Suprapubic skin (tissue), 3 donors: Measurements from ENCODE around the gene PRKRIP1.

Experiments
- POLR2A ChIP-seq, 2 donors: fragments of 450-650 bp; IDR thresholded peaks; one replicate each; pipeline ENCODE4 v1.6.1; 2017; ENCODE audit warnings: antibody characterized with exemption in 2 of 2, mild to moderate bottlenecking in 2 of 2, moderate library complexity in 2 of 2
- TF ChIP-seq, protein P1 (sequence below), 2 donors: fragments of 200-600 bp in 1 of 2; fragments of 450-650 bp in 1 of 2; sonication (generic) in 1 of 2; IDR thresholded peaks; one replicate each; pipeline ENCODE4 v1.5.1; 2016 to 2019; ENCODE audit warnings: antibody characterized with exemption in 2 of 2, mild to moderate bottlenecking in 1 of 2, moderate library complexity in 1 of 2

GRCh38 chr7:102413611-102414010 lies 17.4 kb downstream of the PRKRIP1 start:
- no peak for TF ChIP-seq POLR2A (IDR thresholded peaks at IDR 0.05)
- TF ChIP-seq, protein P1, sequence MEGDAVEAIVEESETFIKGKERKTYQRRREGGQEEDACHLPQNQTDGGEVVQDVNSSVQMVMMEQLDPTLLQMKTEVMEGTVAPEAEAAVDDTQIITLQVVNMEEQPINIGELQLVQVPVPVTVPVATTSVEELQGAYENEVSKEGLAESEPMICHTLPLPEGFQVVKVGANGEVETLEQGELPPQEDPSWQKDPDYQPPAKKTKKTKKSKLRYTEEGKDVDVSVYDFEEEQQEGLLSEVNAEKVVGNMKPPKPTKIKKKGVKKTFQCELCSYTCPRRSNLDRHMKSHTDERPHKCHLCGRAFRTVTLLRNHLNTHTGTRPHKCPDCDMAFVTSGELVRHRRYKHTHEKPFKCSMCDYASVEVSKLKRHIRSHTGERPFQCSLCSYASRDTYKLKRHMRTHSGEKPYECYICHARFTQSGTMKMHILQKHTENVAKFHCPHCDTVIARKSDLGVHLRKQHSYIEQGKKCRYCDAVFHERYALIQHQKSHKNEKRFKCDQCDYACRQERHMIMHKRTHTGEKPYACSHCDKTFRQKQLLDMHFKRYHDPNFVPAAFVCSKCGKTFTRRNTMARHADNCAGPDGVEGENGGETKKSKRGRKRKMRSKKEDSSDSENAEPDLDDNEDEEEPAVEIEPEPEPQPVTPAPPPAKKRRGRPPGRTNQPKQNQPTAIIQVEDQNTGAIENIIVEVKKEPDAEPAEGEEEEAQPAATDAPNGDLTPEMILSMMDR (IDR thresholded peaks at IDR 0.05) = no peak
